Suprapubic skin (tissue), 3 donors: Measurements from ENCODE around the gene CDKN2AIPNL.

Experiments
- CTCF ChIP-seq, 2 donors: fragments of 200-600 bp in 1 of 2; fragments of 450-650 bp in 1 of 2; sonication (generic) in 1 of 2; IDR thresholded peaks; one replicate each; pipeline ENCODE4 v1.5.1; 2016 to 2019; ENCODE audit warnings: antibody characterized with exemption in 2 of 2, mild to moderate bottlenecking in 1 of 2, moderate library complexity in 1 of 2
- POLR2A ChIP-seq, 2 donors: fragments of 450-650 bp; IDR thresholded peaks; one replicate each; pipeline ENCODE4 v1.6.1; 2017; ENCODE audit warnings: antibody characterized with exemption in 2 of 2, mild to moderate bottlenecking in 2 of 2, moderate library complexity in 2 of 2

- TF ChIP-seq CTCF (IDR thresholded peaks at IDR 0.05) (no peak), POLR2A (IDR thresholded peaks at IDR 0.05) (no peak)
Observed at GRCh38 chr5:134435560-134435959, 23.9 kb upstream of the CDKN2AIPNL start.
